Fibroblast of pulmonary artery (primary cell): ENCODE results near the gene ENTPD2.
A peak's percentile ranks its signal among the peaks of the same experiment; 100 is the strongest.

Experiments
- DNase-seq: peaks from one replicate; pipeline ENCODE4 v3.0.0-alpha.2; 2010; ENCODE audit warnings: low read depth
- H3K4me3 ChIP-seq: replicated peaks from 2 replicates; pipeline ENCODE4 v1.5.1; 2011; ENCODE audit warnings: low read depth, mild to moderate bottlenecking, control low read depth, low read length, moderate library complexity
- TF ChIP-seq, protein P1 (sequence below): IDR thresholded peaks from 2 replicates; pipeline ENCODE4 v1.5.1; 2011; ENCODE audit warnings: mild to moderate bottlenecking, control low read depth, low read length, inconsistent platforms; ENCODE audit errors: missing control alignments

The ENTPD2 gene

GRCh38 chr9:137084526-137084925 lies 30.7 kb upstream of the ENTPD2 start:
- no peak for DNase-seq
- TF ChIP-seq, protein P1, sequence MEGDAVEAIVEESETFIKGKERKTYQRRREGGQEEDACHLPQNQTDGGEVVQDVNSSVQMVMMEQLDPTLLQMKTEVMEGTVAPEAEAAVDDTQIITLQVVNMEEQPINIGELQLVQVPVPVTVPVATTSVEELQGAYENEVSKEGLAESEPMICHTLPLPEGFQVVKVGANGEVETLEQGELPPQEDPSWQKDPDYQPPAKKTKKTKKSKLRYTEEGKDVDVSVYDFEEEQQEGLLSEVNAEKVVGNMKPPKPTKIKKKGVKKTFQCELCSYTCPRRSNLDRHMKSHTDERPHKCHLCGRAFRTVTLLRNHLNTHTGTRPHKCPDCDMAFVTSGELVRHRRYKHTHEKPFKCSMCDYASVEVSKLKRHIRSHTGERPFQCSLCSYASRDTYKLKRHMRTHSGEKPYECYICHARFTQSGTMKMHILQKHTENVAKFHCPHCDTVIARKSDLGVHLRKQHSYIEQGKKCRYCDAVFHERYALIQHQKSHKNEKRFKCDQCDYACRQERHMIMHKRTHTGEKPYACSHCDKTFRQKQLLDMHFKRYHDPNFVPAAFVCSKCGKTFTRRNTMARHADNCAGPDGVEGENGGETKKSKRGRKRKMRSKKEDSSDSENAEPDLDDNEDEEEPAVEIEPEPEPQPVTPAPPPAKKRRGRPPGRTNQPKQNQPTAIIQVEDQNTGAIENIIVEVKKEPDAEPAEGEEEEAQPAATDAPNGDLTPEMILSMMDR: no peak
- H3K4me3 ChIP-seq: no peak overlapping the region

DNA sequence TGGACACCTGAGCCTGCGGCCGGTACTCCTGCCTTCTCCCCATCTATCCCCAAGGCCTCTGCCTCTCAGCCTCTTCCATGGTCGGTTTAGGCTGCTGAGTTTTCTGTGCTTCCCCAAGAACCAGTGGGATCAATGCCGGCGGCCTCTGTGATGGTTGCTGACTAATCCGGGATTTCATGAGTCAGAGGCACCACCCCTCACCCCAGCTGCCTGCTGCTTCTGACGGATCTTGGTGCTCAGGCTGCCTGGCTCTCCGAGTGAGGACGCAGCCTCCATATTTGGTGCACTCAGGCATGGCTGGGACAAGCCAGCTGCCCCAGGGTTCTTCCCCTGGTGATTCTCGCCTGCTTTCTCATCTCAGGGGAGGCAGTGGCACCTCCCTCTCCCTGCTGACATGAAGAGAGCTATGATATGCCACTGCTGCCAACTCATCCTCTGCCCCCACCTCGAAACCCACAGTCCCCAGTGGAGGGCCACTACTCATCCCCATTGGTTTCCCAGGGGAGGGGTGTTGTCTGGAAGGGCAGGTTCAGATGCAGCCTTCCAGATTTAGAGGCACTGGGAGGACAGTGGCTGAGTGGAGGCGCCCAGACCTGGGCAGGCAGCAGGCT lies 29.6 kb upstream of the ENTPD2 start:
- DNase-seq: peak; percentile 93
- TF ChIP-seq, protein P1: no peak
- no peak overlapping the region for H3K4me3 ChIP-seq

GRCh38 chr9:137082925-137083290 lies 29.0 kb upstream of the ENTPD2 start:
- TF ChIP-seq, protein P1: no peak
- no peak overlapping the region for H3K4me3 ChIP-seq

DNA sequence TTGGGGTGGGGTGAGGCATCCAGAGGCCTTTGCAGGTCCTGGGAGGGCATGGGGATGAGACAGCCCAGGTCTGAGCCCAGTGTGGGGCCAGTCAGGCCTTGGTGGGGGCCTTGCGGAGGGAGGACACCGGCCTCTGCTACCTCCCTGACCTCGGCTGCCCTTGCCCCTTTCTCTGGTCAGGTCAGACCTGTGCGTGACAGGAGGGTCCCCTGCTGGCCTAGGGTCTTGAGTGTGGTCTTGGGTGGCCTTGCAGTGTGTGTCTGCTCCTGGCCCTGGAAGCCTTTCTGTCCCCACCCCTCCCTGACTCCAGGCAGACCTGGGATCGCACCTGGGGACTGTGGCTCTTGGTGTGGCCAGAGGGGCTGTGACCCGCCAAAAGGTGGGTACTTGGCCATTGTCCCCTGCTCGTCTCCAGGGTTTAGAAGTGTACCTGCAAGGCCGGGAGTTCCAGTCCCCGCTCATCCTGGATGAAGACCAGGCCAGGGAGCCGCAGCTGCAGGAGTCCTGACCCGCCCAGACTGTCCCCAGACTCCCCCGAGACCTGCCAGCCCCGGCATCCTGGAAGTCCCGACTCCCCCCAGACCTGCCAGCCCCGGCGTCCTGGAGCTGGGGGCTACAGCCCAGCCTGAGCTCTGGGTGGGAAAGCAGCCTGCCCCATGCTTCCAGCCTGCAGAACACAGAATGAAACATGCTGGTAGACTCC lies 28.5 kb upstream of the ENTPD2 start:
- no peak overlapping the region for H3K4me3 ChIP-seq
- TF ChIP-seq, protein P1: no peak

More at GRCh38 chr9:137082925-137083290, 29.0 kb upstream of the ENTPD2 start:
- DNase-seq: no peak

DNA sequence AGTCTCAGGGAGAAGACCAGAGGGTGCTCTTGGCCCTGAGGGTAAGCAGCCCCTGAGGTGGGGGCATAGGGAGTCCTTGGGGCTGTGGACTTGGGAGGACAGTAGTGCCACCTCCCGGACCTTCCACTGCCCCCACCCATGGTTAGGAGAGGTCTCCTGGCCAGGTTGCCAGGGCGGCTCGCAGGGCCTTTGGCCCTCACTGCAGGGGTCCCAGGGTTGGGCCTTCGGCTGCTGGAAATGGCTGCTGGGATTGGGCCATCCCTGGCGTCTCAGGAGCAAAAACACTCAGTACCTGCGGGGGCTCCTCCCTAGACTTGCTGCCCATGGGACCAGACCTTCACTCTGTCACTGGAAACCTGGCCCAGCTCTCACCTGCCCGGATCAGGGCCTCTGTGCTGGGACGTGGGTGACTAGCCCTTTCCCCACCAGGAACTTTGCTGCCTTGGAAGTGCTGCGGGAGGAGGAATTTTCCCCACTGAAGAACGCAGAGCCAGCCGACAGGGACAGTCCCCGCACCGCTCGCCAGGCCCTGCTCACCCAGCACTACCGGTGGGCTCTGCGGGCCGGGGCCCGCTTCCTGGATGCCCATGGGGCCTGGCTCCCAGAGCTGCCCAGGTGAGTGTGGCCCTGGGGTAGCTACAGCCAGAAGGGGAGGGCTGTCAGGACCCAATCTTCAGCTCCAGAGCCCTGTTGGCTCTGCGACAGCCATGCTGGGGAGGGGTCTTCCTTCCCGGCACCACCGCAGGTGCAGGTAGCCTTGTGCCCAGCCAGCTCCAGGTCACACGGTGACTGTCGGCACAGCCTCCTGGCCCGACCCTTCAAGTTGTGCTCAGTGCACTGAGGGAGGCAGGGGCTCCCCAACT lies 26.6 kb upstream of the ENTPD2 start:
- DNase-seq: no peak
- TF ChIP-seq, protein P1: no peak

More for the DNA sequence above, 28.5 kb upstream of the ENTPD2 start:
- no peak for DNase-seq

DNA sequence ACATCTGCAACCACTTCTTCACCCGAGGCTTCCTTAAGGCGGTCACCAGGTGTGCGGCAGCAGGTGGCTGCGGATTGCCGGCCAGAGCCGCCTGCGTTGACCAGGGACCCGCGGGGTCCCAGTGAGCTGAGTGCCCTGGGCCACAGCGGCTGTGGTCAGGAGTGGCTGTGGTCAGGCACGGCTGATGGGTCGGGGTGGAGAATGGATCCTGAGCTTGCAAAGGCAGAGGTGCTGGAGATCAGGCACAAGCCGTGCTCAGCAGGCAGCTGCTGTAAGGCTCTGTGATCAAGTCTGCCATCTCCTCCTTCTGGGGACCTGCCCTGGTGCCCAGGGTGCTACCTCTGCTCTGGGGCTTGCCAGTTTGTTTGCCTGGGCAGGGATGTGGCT lies 25.5 kb upstream of the ENTPD2 start:
- TF ChIP-seq, protein P1: no peak
- no peak for DNase-seq
- H3K4me3 ChIP-seq: no peak overlapping the region

More for the DNA sequence above, 26.6 kb upstream of the ENTPD2 start:
- no peak overlapping the region for H3K4me3 ChIP-seq
